HepG2 (cell line): ENCODE data around the gene SEZ6. TPM values are rescaled to one million over a fixed set of nuclear protein-coding genes. Genes with fewer than 3 reads are reported as not detected.

ENCODE experiments used
- AKNA ChIP-seq: sonication (generic); formaldehyde crosslinking; IDR thresholded peaks from 2 replicates; pipeline ENCODE4 v1.4.0; 2020; ENCODE audit warnings: missing genetic modification reagents, borderline replicate concordance
- ARID3A ChIP-seq: IDR thresholded peaks from 2 replicates; pipeline ENCODE4 v1.6.1; 2012; ENCODE audit warnings: low read depth, low read length, improper control_type of control experiment
- CHD4 ChIP-seq: fragments of 200-600 bp; sonication (generic); IDR thresholded peaks from 2 replicates; pipeline ENCODE4 v1.7.0; 2017; ENCODE audit warnings: mild to moderate bottlenecking, low read length, borderline replicate concordance
- EED ChIP-seq: sonication (generic); formaldehyde crosslinking; IDR thresholded peaks from 2 replicates; pipeline ENCODE4 v1.5.0; 2020; ENCODE audit warnings: mild to moderate bottlenecking, missing genetic modification reagents
- FOSL2 ChIP-seq: sonication (generic); formaldehyde crosslinking; IDR thresholded peaks from 2 replicates; pipeline ENCODE4 v1.4.0; 2020; ENCODE audit warnings: missing genetic modification reagents
- FOXA3 ChIP-seq: IDR thresholded peaks from 2 replicates; pipeline ENCODE4 v1.6.1; 2016; ENCODE audit warnings: missing genetic modification reagents, missing compliant biosample characterization
- HES4 ChIP-seq: sonication (generic); formaldehyde crosslinking; IDR thresholded peaks from 2 replicates; pipeline ENCODE4 v1.9.0; 2021; ENCODE audit warnings: mild to moderate bottlenecking, missing genetic modification reagents, borderline replicate concordance
- NR3C1 ChIP-seq: sonication (generic); formaldehyde crosslinking; IDR thresholded peaks from 2 replicates; pipeline ENCODE4 v1.4.0; 2020; ENCODE audit warnings: missing genetic modification reagents
- PLSCR1 ChIP-seq: sonication (generic); formaldehyde crosslinking; IDR thresholded peaks from 2 replicates; pipeline ENCODE4 v1.5.0; 2020; ENCODE audit warnings: missing genetic modification reagents, mild to moderate bottlenecking, borderline replicate concordance
- RFXAP ChIP-seq: sonication (generic); formaldehyde crosslinking; IDR thresholded peaks from 2 replicates; pipeline ENCODE4 v1.4.0; 2020; ENCODE audit warnings: missing genetic modification reagents, borderline replicate concordance
- SALL1 ChIP-seq: sonication (generic); formaldehyde crosslinking; IDR thresholded peaks from 2 replicates; pipeline ENCODE4 v1.8.0; 2022; ENCODE audit warnings: mild to moderate bottlenecking, missing genetic modification reagents
- SP2 ChIP-seq: sonication (generic); formaldehyde crosslinking; IDR thresholded peaks from 2 replicates; pipeline ENCODE4 v1.5.1; 2020; ENCODE audit warnings: mild to moderate bottlenecking, missing genetic modification reagents
- TBX3 ChIP-seq: fragments of 450-650 bp; IDR thresholded peaks from 2 replicates; pipeline ENCODE4 v1.6.1; 2017; ENCODE audit warnings: antibody characterized with exemption, mild to moderate bottlenecking, inconsistent platforms, borderline replicate concordance
- ZBTB1 ChIP-seq: sonication (generic); formaldehyde crosslinking; IDR thresholded peaks from 2 replicates; pipeline ENCODE4 v1.4.0; 2020; ENCODE audit warnings: missing genetic modification reagents, borderline replicate concordance
- ZBTB21 ChIP-seq: sonication (generic); formaldehyde crosslinking; IDR thresholded peaks from 2 replicates; pipeline ENCODE4 v1.4.0; 2020; ENCODE audit warnings: missing genetic modification reagents
- ZFP62 ChIP-seq: sonication (generic); formaldehyde crosslinking; IDR thresholded peaks from 2 replicates; pipeline ENCODE4 v1.4.0; 2020; ENCODE audit warnings: missing genetic modification reagents
- ZNF441 ChIP-seq: sonication (generic); formaldehyde crosslinking; IDR thresholded peaks from 2 replicates; pipeline ENCODE4 v1.7.0; 2021; ENCODE audit warnings: missing genetic modification reagents, borderline replicate concordance
- ZNF570 ChIP-seq: sonication (generic); formaldehyde crosslinking; IDR thresholded peaks from 2 replicates; pipeline ENCODE4 v1.4.0; 2020; ENCODE audit warnings: mild to moderate bottlenecking, missing genetic modification reagents, borderline replicate concordance
- ZNF652 ChIP-seq: IDR thresholded peaks from 2 replicates; pipeline ENCODE4 v1.6.1; 2016; ENCODE audit warnings: low read depth, borderline replicate concordance
- polyA plus RNA-seq, 8 experiments: library from polyadenylated mRNA; depleted of rRNA in 3 of 8; stranded (reverse) in 7 of 8; unstranded in 1 of 8; fragments of >200 nt; fragmentation: Illumina TruSeq in 4 of 8; extraction: Trizol in 4 of 8; gene quantifications; 2 replicates each; pipeline versions ENCODE4 v1.2.1 to v1.2.3, GENCODE V29; 2011 to 2016; ENCODE audit warnings: low read depth in 4 of 8, missing spikeins in 1 of 8, mixed read lengths in 1 of 8; ENCODE audit not compliant: insufficient read depth in 1 of 8
- total RNA-seq, 5 experiments: library from RNA; depleted of rRNA; stranded (reverse); fragments of >200 nt; fragmentation: Illumina TruSeq; extraction: Trizol; gene quantifications; 2 replicates each; pipeline ENCODE4 v1.2.3, GENCODE V29; 2016; ENCODE audit warnings: low read depth in 1 of 5

Gene SEZ6
- total and polyA plus RNA-seq, 2 of the 13 experiments (the other 11 are each of a cell fraction or from before 2014, with no cell fraction given) = not detected

- TF ChIP-seq AKNA (CRISPR knock-in tag) (peak; percentile 85; the same call in 1 of the 2 replicates), ZBTB1 (CRISPR knock-in tag) (peak; percentile 62; the same call in 1 of the 2 replicates), ZBTB21 (CRISPR knock-in tag) (peak; percentile 50; the same call in 1 of the 2 replicates), ZFP62 (CRISPR knock-in tag) (no peak), EED (CRISPR knock-in tag) (no peak; the same call in 1 of the 2 replicates), CHD4 (no peak), ARID3A (no peak), RFXAP (CRISPR knock-in tag) (peak; percentile 89; the same call in 1 of the 2 replicates), ZNF441 (CRISPR knock-in tag) (peak; percentile 92), SP2 (CRISPR knock-in tag) (no peak), TBX3 (no peak), HES4 (CRISPR knock-in tag) (peak; percentile 98), FOSL2 (CRISPR knock-in tag) (peak; percentile 59), NR3C1 (CRISPR knock-in tag) (no peak), ZNF652 (CRISPR knock-in tag) (no peak), ZNF570 (no peak), SALL1 (CRISPR knock-in tag) (peak; percentile 98), FOXA3 (CRISPR knock-in tag) (peak; percentile 63), PLSCR1 (CRISPR knock-in tag) (peak; percentile 86; the same call in 1 of the 2 replicates)
These were observed at the start of gene SEZ6 (continued) for GRCh38 chr17:29005936-29006511.
